ENCODE data around the gene DACT2.
"Not testable (repeated sequence)": the region's sequence is repeated elsewhere in the genome, so short reads cannot be mapped to it uniquely, and the experiment has no call there.

The DACT2 gene

GRCh38 chr6:168301648-168302398 lies 17.8 kb downstream of the DACT2 start:
- no peak for DNase-seq

- no peak for DNase-seq
Observed at GRCh38 chr6:168300975-168301647, 18.5 kb downstream of the DACT2 start.

- no peak for DNase-seq
Observed at GRCh38 chr6:168299541-168300511, 19.8 kb downstream of the DACT2 start.

- DNase-seq: no peak
Observed at GRCh38 chr6:168297643-168298042, 21.9 kb downstream of the DACT2 start.

- DNase-seq: no peak
Observed at GRCh38 chr6:168294901-168295300, 24.7 kb downstream of the DACT2 start.

- no peak for DNase-seq
Observed at GRCh38 chr6:168293636-168294530, 25.7 kb downstream of the DACT2 start.

GRCh38 chr6:168292826-168293225 lies 26.8 kb downstream of the DACT2 start:
- no peak for DNase-seq

GRCh38 chr6:168291450-168291849 lies 28.1 kb downstream of the DACT2 start:
- DNase-seq: no peak

GRCh38 chr6:168290095-168290494 lies 29.5 kb downstream of the DACT2 start:
- DNase-seq: no peak

- DNase-seq: no peak
Observed at GRCh38 chr6:168289571-168289962, 30.0 kb downstream of the DACT2 start.

GRCh38 chr6:168288781-168289570 lies 30.6 kb downstream of the DACT2 start:
- no peak for DNase-seq

GRCh38 chr6:168287460-168287859 lies 32.1 kb downstream of the DACT2 start:
- not testable (repeated sequence) for DNase-seq

GRCh38 chr6:168286771-168287446 lies 32.7 kb downstream of the DACT2 start:
- peak; percentile 75 for DNase-seq

- no peak for DNase-seq
Observed at GRCh38 chr6:168286116-168286515, 33.5 kb downstream of the DACT2 start.

- DNase-seq: no peak
Observed at GRCh38 chr6:168285456-168285855, 34.1 kb downstream of the DACT2 start.

GRCh38 chr6:168284187-168284586 lies 35.4 kb downstream of the DACT2 start:
- no peak for DNase-seq

- no peak for DNase-seq
Observed at GRCh38 chr6:168283686-168284025, 35.9 kb downstream of the DACT2 start.

GRCh38 chr6:168282985-168283685 lies 36.4 kb downstream of the DACT2 start:
- DNase-seq: no peak

- no peak for DNase-seq
Observed at GRCh38 chr6:168281826-168282225, 37.8 kb downstream of the DACT2 start.

- DNase-seq: not testable (repeated sequence)
Observed at GRCh38 chr6:168281314-168281713, 38.3 kb downstream of the DACT2 start.
